Erythroblast (primary cell): Measurements from ENCODE around the gene CYTH3.

ENCODE experiments used
- GATA1 ChIP-seq: IDR thresholded peaks from 2 replicates; pipeline ENCODE4 v1.6.1; 2011; ENCODE audit warnings: low read depth, mild to moderate bottlenecking, control low read depth, low read length, moderate library complexity
- POLR2A ChIP-seq: IDR thresholded peaks from 2 replicates; pipeline ENCODE4 v1.6.1; 2011; ENCODE audit warnings: mild to moderate bottlenecking, low read length

DNA sequence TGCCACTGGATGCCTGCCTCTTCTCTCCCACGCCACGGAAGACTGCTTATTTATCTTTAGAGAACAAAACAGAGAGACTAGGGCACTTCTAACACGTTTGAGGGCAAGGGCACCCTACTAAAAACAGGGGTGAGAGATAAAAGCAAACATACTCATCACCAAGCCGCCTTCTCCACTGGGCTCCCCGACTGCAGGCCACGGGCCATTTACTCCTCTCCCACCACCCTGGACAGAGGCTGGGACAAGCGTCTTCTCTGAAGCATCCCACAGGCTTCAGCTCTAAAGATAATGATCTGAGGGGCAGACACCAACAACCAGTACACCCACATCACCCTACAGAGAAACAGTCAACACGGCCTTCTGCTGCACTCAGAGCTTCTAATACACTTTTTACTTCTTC lies 78.7 kb downstream of the CYTH3 start:
- TF ChIP-seq POLR2A = no peak
- no peak for TF ChIP-seq GATA1
